Peyer's patch (tissue), 4 donors: ENCODE results near the gene NPTN. TPM values are rescaled to one million over a fixed set of nuclear protein-coding genes. Genes with fewer than 3 reads are reported as not detected.

Experiments used
- DNase-seq, 3 donors: peaks; one replicate each; pipeline ENCODE4 v3.0.0-alpha.2; 2017 to 2019
- H3K27ac ChIP-seq, 4 donors: fragments of 200-600 bp; sonication (generic); one replicate each; pipeline ENCODE4 v1.5.1; 2016 to 2019
- H3K27me3 ChIP-seq, 2 donors: fragments of 200-600 bp; sonication (generic); one replicate each; pipeline ENCODE4 v1.5.1; 2019
- H3K36me3 ChIP-seq, 3 donors: fragments of 200-600 bp; sonication (generic); one replicate each; pipeline ENCODE4 v1.5.1; 2016 to 2019
- H3K4me1 ChIP-seq, 4 donors: fragments of 200-600 bp; sonication (generic); one replicate each; pipeline ENCODE4 v1.5.1; 2016 to 2019
- H3K4me3 ChIP-seq, 4 donors: fragments of 200-600 bp; sonication (generic); 1 replicate in 3 of 4; 2 replicates in 1 of 4; pipeline ENCODE4 v1.5.1; 2016 to 2019; ENCODE audit warnings: mild to moderate bottlenecking in 1 of 4
- H3K9me3 ChIP-seq, 4 donors: fragments of 200-600 bp; sonication (generic); one replicate each; pipeline ENCODE4 v1.5.1; 2016 to 2019; ENCODE audit warnings: mild to moderate bottlenecking in 1 of 4
- CTCF ChIP-seq, 6 experiments: fragments of 450-650 bp in 4 of 6; fragments of 200-600 bp in 2 of 6; sonication (generic) in 1 of 6; IDR thresholded peaks; one replicate each; pipeline ENCODE4 v1.5.1; 2017 to 2019; ENCODE audit warnings: antibody characterized with exemption in 6 of 6, mild to moderate bottlenecking in 3 of 6, moderate library complexity in 1 of 6
- POLR2A ChIP-seq, 2 donors: fragments of 450-650 bp; IDR thresholded peaks; one replicate each; pipeline ENCODE4 v1.5.1; 2017; ENCODE audit warnings: antibody characterized with exemption in 2 of 2, mild to moderate bottlenecking in 2 of 2, moderate library complexity in 2 of 2
- total RNA-seq, 4 donors: library from RNA; depleted of rRNA; stranded (reverse); fragments of >200 nt; gene quantifications; one replicate each; pipeline ENCODE4 v1.1.0, GENCODE V29; 2016

The NPTN gene
- total RNA-seq, 4 donors from 2014 or later = 66.0 to 173 (median 133) TPM

DNA sequence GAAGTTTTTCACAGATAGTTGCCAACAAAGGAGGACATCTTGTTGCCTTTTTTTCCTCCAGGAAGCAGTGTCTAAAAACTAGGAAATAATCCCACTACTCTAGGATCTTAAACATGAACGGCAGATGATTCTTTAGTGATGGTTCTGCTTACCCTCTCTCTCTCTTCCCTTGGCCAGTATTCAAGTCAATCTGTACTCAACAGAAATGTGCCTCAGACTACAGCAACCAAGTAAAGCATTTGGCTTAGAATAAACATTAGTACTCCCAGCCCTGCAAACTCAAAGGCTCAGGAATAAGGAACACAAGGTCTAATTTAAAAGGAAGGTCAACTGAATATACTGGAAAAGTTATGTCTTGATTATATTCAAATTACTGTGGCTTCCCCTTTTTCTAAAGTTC is 8.7 kb downstream of the NPTN start:
- Histone ChIP-seq H3K9me3 (no peaks in the 10 kb centered on the region), H3K36me3 (no peaks in the 10 kb centered on the region), H3K4me1 (peaks cover 0 to 59% (median under 1%) of the 10 kb centered on the region in 4 donors), H3K4me3 (no peak overlapping the region), H3K27me3 (no peaks in the 10 kb centered on the region), H3K27ac (no peak overlapping the region)
- DNase-seq = no peak
- TF ChIP-seq CTCF (IDR thresholded peaks at IDR 0.05) (no peak), POLR2A (IDR thresholded peaks at IDR 0.05) (no peak)

DNA sequence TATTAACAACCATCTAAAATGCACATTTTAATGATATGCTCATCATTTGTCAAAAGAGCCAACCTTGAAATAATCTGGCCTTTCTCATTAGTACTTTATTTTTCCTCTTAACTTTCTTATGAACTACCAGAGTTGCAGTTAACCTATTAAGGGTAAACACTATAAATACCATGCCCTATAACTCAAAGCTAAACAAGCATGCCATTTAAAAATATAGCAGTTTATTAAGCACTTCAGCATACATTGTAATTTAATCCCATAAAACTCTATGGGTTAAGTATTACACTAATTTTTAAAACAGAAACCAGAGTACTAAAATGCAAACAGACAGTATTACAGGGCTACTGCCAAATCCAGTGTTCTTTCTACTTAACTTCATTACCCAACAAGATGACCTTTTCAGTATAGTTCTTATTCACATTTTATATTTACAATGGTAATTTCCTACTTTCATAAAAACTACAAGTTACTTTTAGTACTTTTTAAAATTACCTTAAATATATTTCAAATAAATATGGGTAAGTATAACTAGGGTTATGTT is 11.8 kb downstream of the NPTN start:
- peaks cover 0 to 40% (median 0%) of the 10 kb centered on the region in 4 donors for H3K4me1 ChIP-seq
- H3K4me3 ChIP-seq = no peak overlapping the region
- no peaks in the 10 kb centered on the region for H3K9me3 ChIP-seq
- H3K36me3 ChIP-seq = no peaks in the 10 kb centered on the region
- H3K27ac ChIP-seq = no peak overlapping the region
- H3K27me3 ChIP-seq = no peaks in the 10 kb centered on the region
- DNase-seq = no peak
- TF ChIP-seq POLR2A (IDR thresholded peaks at IDR 0.05) = no peak
- no peak for TF ChIP-seq CTCF (IDR thresholded peaks at IDR 0.05)

DNA sequence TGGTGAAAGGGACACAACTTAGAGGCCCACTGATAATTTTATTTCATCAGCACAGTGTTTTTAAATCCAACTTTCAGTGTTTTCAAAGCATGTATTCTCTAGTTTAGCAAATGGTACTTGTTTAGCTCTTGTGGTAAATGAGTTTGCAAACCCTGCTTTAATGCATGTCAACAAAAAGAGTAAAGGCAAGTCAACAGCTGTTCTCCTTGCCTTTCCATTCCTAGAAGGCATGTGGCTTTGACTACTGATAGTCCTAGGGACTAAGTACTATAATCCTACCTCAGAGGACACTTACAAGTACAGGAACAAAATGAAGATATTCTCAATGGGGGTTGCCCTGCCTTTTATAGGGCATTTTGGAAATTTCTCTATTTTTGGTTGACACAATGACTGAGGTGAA is 13.1 kb downstream of the NPTN start:
- H3K27ac ChIP-seq = no peak overlapping the region
- peaks cover 0 to 29% (median 0%) of the 10 kb centered on the region in 4 donors for H3K4me1 ChIP-seq
- H3K4me3 ChIP-seq = no peak overlapping the region
- H3K9me3 ChIP-seq = no peaks in the 10 kb centered on the region
- TF ChIP-seq CTCF (IDR thresholded peaks at IDR 0.05) (no peak), POLR2A (IDR thresholded peaks at IDR 0.05) (no peak)
- H3K36me3 ChIP-seq = no peaks in the 10 kb centered on the region
- H3K27me3 ChIP-seq = no peaks in the 10 kb centered on the region
- DNase-seq = no peak

DNA sequence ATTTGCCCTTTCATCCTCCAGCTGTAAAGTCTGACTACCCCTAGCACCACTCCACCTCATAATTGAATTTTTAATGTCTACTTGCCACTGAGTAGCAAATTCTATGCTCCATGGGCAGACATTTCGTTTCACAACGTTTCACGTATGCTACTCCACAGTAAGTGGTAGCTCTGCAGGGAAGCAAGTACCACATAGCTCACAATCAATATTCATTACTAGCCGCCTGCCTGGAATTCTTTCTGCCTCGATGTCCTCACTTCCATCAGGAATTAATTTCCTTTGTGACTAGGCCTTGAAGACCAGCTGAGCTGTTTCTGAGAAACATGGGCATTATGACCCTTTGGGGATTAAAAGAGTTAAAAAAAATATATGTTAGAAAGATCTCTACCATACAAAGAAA is 15.3 kb downstream of the NPTN start:
- H3K27ac ChIP-seq = no peak overlapping the region
- DNase-seq = no peak
- H3K27me3 ChIP-seq = no peaks in the 10 kb centered on the region
- TF ChIP-seq CTCF (IDR thresholded peaks at IDR 0.05) (no peak), POLR2A (IDR thresholded peaks at IDR 0.05) (no peak)
- H3K36me3 ChIP-seq = no peaks in the 10 kb centered on the region
- no peaks in the 10 kb centered on the region for H3K9me3 ChIP-seq
- peaks cover 0 to 21% (median 0%) of the 10 kb centered on the region in 4 donors for H3K4me1 ChIP-seq
- no peak overlapping the region for H3K4me3 ChIP-seq

- no peak for TF ChIP-seq CTCF (IDR thresholded peaks at IDR 0.05)
- TF ChIP-seq POLR2A (IDR thresholded peaks at IDR 0.05) = no peak
- H3K27ac ChIP-seq = no peak overlapping the region
- H3K36me3 ChIP-seq = no peaks in the 10 kb centered on the region
- no peak for DNase-seq
- no peaks in the 10 kb centered on the region for H3K9me3 ChIP-seq
- peaks cover 0 to 21% (median 0%) of the 10 kb centered on the region in 4 donors for H3K4me1 ChIP-seq
- no peak overlapping the region for H3K4me3 ChIP-seq
- no peaks in the 10 kb centered on the region for H3K27me3 ChIP-seq
Measured at GRCh38 chr15:73617301-73617831, 15.8 kb downstream of the NPTN start.
